IPS-18c (cell line): ENCODE results near the gene CNOT6L.
"Not testable (repeated sequence)": the region's sequence is repeated elsewhere in the genome, so short reads cannot be mapped to it uniquely, and the experiment has no call there.

Source experiments
- H3K4me3 ChIP-seq: 2 replicates; pipeline ENCODE4 v1.7.0; 2013; ENCODE audit warnings: low read depth, mild to moderate bottlenecking, low read length, moderate library complexity; ENCODE audit not compliant: insufficient read depth
- H3K9me3 ChIP-seq: one replicate; pipeline ENCODE4 v1.6.1; 2013; ENCODE audit warnings: mild to moderate bottlenecking, low read length, moderate library complexity; ENCODE audit not compliant: control insufficient read depth, insufficient read depth

The CNOT6L gene

DNA sequence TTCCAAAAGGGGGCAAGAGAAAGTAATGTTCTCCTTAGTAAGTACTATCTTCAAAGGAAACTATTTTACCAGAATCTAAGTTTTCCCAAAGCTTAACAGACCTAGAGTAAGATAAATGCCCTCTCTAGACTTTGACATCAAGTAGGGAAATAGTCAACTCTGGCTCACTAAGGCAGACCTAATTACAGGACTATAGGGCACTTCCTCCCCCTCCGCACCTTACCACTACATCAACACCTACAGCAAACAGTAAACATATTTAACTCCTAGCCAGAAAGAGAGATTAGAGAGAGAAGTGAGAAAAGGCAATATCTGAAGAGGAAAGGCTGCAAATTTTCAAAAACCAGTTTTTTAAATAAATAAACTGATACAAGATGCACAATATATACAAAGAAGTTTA, 60.4 kb downstream of the CNOT6L start:
- no peak overlapping the region for H3K4me3 ChIP-seq
- no peaks in the 10 kb centered on the region for H3K9me3 ChIP-seq

DNA sequence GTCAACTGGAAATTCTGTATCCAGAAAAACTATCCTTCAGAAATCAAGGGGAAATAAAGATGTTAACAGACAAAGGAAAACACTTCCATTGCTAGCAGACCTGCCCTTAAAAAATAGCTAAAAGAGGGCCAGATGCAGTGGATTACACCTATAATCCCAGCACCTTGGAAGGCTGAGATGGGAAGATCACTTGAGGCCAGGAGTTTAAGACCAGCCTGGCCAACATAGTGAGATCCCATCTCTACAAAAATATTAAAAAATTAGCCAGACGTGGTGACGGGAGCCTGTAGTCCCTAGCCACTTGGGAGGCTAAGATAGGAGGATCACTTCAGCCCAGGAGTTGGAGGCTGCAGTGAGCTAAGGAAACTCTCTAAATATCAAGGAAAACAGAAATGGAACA, 67.4 kb downstream of the CNOT6L start:
- no peaks in the 10 kb centered on the region for H3K9me3 ChIP-seq

DNA sequence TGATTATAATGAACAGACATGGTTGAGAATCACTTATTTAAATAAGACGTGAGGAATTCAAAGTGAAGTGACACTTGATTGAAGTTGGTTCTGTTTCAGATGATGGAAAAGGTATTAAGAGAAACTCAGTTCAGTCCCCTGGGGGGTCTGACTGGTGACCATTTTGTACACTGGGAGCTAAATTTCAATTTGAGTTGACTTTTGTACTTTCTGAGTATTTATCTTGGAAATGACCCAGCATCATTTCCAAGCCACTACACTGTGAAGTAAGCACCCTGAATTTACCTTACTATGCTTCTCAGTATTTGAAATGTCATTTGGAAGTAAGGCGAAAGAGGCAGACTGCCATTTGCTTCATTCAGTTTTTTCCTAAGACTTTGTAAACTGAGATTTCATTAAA, 73.4 kb downstream of the CNOT6L start:
- H3K9me3 ChIP-seq: no peaks in the 10 kb centered on the region
- H3K4me3 ChIP-seq: no peak overlapping the region

More for the DNA sequence above, 67.4 kb downstream of the CNOT6L start:
- no peak overlapping the region for H3K4me3 ChIP-seq

DNA sequence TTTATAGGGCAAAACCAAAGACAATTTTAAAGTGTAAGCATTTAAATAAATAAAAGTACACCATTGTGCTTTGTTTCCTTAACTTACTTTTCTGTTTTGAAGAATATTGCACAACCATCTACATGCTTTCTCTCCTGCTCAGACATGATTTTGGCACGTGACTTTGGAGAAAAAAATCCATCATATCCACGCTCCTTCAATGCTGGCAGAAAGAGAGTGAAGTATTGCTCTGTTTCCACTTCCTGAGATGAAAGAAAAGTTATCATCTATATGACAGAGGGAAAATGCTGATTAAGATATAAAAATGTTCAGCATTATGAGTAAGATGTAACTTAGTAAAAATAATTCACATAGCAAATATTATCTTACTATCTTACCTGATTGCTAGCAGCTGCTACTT, 77.1 kb downstream of the CNOT6L start:
- no peak overlapping the region for H3K4me3 ChIP-seq
- H3K9me3 ChIP-seq: no peaks in the 10 kb centered on the region

DNA sequence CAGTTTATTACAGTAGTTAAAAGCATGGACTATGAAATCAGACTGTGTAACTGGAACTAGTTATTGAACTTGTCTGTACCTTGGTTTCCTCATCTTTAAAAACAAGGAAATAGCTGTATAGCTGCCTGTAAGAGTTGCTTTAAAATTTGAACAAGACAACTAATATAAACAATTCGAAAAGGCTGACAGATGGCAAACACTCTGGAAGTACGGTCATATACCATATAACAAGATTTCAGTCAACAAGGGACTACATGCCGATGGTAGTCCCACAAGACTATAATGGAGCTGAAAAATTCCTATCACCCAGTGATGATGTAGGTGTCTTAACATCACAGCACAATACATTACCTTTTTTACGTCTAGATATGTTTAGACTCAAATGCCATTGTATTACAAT, 78.7 kb downstream of the CNOT6L start:
- Histone ChIP-seq H3K9me3 (no peaks in the 10 kb centered on the region), H3K4me3 (no peak overlapping the region)

DNA sequence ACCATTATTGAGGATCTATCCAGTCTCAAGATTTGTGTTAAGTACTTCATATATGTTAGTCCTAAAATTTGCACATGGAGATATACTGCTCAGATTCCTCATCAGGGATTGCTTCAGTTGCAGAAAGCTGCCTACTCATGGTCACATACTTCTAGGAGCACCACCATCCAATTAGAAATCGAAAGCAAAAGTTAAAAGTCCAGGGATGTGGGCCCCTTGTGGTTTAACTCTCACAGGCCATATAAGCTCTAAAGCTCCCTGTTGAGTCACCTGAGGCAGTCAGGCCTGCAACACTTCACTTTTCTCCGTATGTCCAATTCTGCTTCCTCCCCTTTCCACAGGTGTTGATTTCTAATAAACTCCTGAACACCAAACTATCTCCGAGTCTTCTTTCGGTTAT, 84.2 kb downstream of the CNOT6L start:
- Histone ChIP-seq H3K9me3 (no peaks in the 10 kb centered on the region), H3K4me3 (no peak overlapping the region)

DNA sequence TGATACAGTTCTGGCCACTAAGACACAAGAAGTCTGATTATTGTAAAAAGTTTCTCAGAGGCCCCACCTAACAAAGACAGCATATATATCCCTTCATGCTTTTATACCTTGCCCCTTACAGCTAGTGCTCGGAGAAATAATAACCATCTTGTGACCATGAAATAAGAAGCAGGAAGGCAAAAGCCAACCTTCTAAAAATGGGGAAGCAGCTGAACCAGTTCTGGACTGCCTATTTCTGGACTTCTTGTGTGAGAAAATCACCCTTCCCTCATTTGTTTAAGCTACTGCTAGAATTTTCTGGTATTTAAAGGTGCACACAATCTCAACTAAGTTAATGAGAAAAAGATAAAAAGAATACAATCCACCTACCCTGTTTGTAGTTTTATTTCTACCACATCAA, 87.5 kb downstream of the CNOT6L start:
- no peak overlapping the region for H3K4me3 ChIP-seq
- no peaks in the 10 kb centered on the region for H3K9me3 ChIP-seq

DNA sequence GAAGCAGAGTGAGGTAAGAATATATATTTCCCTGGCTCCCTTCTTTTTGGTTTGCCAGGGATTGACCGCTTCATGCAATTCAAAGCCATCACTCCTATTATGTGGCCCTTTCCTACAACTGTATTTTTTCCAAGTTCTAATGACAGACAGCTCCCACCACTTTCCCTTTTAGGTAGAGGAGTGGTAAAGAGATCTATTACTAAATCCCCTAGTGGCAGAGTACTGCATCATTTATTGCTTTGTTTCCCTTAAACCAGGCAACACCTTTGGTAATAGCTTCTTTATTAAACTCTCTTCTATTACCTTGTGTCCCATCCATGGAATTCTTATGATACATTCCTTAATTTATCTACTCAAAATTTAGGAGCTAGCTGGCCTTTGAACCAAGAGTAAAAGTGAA, 90.7 kb downstream of the CNOT6L start:
- Histone ChIP-seq H3K4me3 (no peak overlapping the region), H3K9me3 (no peaks in the 10 kb centered on the region)

DNA sequence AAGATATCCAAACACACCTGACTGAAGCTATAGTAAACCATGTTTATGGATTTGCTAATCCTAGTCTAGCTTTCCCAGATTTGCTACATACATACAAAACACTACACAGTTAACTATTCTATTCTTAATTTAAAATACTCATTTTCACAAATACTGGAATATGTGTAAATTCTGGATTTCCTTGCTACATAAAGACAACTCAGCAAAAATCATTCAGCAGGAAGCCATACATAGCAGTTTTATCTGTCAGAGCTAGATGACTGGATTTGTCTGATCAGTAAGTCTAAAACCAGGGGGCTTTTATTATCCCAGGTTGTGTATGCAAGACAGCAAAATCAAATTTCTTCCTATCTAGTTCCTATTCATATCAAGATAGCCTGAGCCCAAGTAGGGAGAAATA, 98.1 kb downstream of the CNOT6L start:
- Histone ChIP-seq H3K4me3 (no peak overlapping the region), H3K9me3 (no peaks in the 10 kb centered on the region)

DNA sequence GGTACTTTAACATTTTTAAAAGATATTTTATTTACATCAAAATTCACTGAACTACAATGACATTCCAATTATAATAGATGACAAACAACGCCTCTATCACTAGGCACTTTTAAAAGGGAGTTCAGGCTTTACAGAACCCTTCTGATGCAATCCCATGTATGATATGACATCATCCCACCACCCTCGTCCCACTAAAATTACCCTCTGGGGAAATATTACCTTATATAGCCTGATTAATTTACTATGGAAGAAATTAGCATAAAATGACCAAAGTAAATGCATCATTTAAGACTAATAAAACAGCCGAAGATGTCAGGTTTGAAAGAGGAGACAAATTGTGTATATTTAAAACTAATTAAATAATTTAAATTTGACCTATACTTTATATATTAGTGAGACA, 100.7 kb downstream of the CNOT6L start:
- not testable (repeated sequence) for H3K9me3 ChIP-seq

DNA sequence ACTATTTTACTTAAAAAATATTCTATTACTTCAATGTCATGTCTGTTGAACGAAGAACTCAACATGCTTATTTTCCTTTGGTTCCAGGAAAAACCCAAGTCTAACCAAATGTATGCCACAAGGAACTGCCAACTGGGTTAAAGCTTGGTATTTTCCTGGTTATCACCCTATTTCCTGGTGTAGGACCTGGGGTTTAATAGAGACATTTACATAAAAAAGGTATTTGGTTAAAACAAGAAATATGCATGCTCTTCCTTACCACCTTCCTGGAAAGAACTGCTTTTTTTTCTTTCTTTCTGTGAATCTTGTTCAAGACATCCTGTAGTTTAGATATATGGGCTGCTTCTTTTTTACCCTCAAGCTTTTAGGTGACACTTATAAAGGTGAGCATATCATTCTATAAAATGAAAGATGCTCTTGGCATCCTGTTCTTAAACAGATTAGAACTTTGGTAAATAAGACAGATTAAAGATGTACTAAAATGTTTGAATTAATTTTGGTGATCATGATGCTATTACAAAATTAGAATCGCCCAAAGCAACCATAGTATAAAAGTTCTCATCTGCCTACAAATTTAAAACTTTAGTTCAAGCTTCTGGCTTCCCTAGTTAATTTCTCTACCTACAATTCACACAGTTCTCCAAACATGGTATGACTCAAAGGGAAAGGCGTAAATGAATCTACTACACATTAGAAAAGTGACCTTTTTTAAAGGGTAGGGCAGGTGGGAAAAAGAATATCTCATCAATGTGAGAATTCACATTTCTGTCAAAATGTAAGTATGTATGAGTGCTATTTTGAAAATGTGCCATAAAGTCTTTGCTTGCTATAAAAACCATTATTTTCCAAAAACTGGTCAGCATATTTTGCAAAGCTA, 103.5 kb downstream of the CNOT6L start:
- Histone ChIP-seq H3K4me3 (no peak overlapping the region), H3K9me3 (no peaks in the 10 kb centered on the region)

More for the DNA sequence above, 100.7 kb downstream of the CNOT6L start:
- not testable (repeated sequence) for H3K4me3 ChIP-seq

DNA sequence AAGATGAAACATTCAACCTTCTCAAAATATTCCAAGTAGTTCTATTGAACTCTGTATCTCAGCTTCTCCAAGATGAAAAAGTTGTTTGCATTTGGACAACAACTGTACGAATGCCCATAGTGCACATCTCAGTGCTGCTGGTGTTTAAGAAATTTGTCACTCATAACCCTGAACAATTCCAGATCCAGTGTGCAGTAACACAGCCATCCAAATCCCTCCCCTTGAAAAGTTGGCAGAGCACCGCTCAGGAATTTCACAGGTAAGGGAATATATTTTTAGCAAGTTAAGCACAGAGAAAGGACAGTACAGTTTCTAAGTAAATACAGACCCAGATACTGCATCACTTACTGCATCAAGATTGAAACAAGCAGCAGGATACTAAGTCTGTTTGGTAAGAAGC, 104.7 kb downstream of the CNOT6L start:
- Histone ChIP-seq H3K4me3 (no peak overlapping the region), H3K9me3 (no peaks in the 10 kb centered on the region)

DNA sequence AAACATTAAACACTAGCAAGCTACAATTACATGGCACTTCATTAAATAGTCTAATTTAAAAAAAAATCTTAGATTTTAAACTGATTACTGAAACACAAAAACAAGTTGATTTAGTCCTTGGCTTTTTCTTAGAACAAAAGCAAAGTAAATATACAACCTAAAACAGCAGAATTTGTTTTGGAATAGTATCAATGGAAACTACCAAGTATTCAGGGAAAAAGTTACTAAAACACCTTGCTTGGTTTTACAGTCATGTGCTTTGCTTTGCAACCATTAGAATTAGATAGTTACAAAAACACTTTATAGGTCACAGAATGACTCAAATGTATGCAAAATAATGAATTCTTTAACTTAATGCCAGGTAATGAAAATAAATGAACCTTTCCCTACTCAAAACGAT, 105.3 kb downstream of the CNOT6L start:
- H3K4me3 ChIP-seq: no peak overlapping the region

DNA sequence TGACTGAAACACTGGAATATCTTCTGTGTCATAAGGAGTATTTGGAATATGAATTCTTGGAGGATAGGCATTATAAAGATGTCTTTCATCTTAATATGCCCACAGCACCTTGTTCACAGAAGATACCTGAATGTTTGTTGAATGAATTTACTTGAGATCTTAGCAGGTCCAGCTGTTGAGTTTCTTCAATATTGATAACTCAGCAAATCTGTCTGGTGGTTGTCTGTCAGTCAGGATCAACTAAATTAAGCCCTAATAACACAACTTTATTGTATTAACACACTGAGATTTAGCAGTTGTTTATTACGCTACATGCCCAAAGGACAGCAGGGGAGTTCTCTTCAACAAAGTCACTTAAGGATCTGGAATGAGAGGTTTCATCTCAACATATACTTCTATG, 106.5 kb downstream of the CNOT6L start:
- Histone ChIP-seq H3K9me3 (no peaks in the 10 kb centered on the region), H3K4me3 (no peak overlapping the region)

More for the DNA sequence above, 105.3 kb downstream of the CNOT6L start:
- H3K9me3 ChIP-seq: no peaks in the 10 kb centered on the region

DNA sequence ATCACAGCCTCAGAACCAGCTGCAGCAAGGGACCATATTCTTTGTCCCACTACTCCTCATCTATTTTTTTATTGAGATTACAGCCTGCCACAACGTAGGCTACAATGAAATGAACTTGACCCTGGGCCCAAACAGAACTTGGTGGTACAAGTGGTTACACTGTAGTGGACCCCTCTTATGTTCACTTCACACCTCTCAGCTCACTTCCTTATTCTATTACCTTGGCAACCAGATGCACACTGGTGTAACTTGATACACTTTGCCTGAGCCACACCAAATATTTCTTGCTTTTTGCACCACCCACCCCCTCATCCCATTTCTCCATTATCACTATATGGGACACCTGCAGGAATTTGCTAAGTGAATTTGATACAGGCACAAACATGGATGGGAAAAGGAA, 107.7 kb downstream of the CNOT6L start:
- no peak overlapping the region for H3K4me3 ChIP-seq

DNA sequence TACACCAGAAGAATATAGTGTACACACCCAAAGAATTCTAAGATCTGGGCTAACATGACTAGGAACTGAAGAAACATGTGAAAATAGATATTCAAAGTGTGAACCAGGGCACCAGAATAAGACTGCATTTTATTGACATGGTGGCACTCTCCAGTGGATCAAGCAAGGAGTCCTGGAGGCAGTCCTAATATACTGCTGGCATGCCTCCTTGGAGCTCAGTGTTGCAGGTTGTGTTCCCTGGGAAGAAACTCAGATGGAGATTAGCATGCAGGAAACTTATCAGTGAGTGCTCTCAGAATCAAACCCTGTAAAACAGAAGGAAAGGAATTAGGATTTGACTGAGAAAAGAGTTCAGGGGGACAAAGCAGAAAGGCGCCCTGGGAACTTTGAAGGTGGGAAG, 108.5 kb downstream of the CNOT6L start:
- H3K9me3 ChIP-seq: no peaks in the 10 kb centered on the region
- H3K4me3 ChIP-seq: no peak overlapping the region

More for the DNA sequence above, 107.7 kb downstream of the CNOT6L start:
- H3K9me3 ChIP-seq: no peaks in the 10 kb centered on the region

DNA sequence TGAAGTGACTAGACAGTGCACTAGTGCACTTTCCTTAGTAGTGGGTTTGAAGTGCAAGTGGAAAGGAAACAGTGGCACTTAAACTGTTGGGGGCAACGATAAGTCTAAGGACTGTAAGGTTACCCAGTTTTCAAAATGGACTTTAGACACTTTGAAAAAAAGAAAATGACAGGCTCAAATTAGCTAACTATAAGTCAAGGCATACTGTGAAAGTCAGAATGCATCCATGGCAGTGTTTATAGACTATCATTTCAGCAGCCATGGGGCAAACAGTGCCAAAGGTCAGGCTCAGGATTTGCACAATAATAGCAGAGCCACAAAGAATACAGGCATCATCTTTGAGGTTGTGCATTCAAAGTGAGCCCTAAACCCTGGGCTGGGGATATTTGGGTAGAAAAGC, 109.1 kb downstream of the CNOT6L start:
- H3K9me3 ChIP-seq: no peaks in the 10 kb centered on the region

DNA sequence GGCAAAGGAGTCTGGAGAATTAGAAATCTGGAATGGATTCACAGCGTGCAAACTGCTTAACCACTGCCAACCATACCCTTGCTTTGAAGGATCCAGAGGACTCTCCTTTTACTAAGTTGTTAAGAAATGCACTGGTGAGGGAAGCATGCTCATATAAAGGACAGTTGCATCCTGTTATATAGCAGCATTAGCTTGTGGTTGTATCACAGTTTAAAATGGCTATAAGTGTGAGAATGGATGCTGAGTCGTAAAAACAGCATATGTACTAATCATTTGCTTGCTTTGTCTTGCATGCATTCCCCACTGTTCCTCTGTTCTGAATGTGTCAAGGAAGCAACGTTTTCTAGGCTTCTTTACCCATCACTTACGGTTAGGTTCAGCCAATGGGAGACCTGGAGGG, 112.5 kb downstream of the CNOT6L start:
- Histone ChIP-seq H3K9me3 (no peaks in the 10 kb centered on the region), H3K4me3 (no peak overlapping the region)

More for the DNA sequence above, 109.1 kb downstream of the CNOT6L start:
- H3K4me3 ChIP-seq: no peak overlapping the region

DNA sequence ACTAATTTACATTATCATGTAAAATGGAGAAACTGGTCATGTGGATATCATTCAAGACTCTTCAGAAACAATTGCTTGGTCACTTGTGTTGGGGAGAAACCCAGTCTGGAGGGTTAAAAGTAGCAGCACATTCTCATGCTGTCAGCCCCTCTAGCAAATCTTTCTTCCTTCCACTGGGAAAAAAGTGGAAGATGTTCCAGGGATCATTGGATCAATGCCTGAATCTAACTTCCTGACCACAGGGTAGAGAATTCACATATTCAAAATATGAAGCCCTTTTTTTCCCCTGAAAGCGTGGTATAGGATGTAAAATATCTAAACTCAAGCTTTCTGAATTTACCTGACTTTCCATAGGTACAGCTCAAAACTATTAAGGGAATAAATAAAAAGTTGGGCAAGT, 115.5 kb downstream of the CNOT6L start:
- Histone ChIP-seq H3K9me3 (no peaks in the 10 kb centered on the region), H3K4me3 (no peak overlapping the region)
